Right lung (tissue), 5 donors: ENCODE data around the gene NTRK1. TPM values are rescaled to one million over a fixed set of nuclear protein-coding genes. Genes with fewer than 3 reads are reported as not detected.
A peak's percentile ranks its signal among the peaks of the same experiment; 100 is the strongest.

ENCODE experiments used
- DNase-seq, 2 donors: peaks; one replicate each; pipeline ENCODE4 v3.0.0-alpha.2; 2013
- polyA plus RNA-seq, 5 donors: library from polyadenylated mRNA; unstranded; fragments of 120-200 nt; gene quantifications; one replicate each; pipeline versions ENCODE4 v1.2.1 to v1.2.3, GENCODE V29; 2013; ENCODE audit warnings: inconsistent platforms in 1 of 5, low replicate concordance in 1 of 5; ENCODE audit not compliant: insufficient read length in 5 of 5, insufficient read depth in 1 of 5

NTRK1 gene
- polyA plus RNA-seq, 5 donors = 0.10 to 0.21 (median 0.18) TPM

- no peak for DNase-seq
Observed at GRCh38 chr1:156836892-156837291, 23.8 kb upstream of the NTRK1 start.

GRCh38 chr1:156838972-156839371, 21.7 kb upstream of the NTRK1 start:
- DNase-seq = no peak

- no peak for DNase-seq
Observed at GRCh38 chr1:156839426-156840109, 21.1 kb upstream of the NTRK1 start.

GRCh38 chr1:156840186-156840897, 20.3 kb upstream of the NTRK1 start:
- no peak for DNase-seq

GRCh38 chr1:156840898-156841279, 19.8 kb upstream of the NTRK1 start:
- DNase-seq = no peak

GRCh38 chr1:156841295-156841855, 19.3 kb upstream of the NTRK1 start:
- no peak for DNase-seq

GRCh38 chr1:156842618-156843300, 17.9 kb upstream of the NTRK1 start:
- DNase-seq = no peak

- no peak for DNase-seq
Observed at GRCh38 chr1:156844102-156844501, 16.6 kb upstream of the NTRK1 start.

- no peak for DNase-seq
Observed at GRCh38 chr1:156844638-156845037, 16.0 kb upstream of the NTRK1 start.

GRCh38 chr1:156845055-156845952, 15.4 kb upstream of the NTRK1 start:
- DNase-seq = no peak

GRCh38 chr1:156845953-156846545, 14.6 kb upstream of the NTRK1 start:
- no peak for DNase-seq

GRCh38 chr1:156846643-156847042, 14.0 kb upstream of the NTRK1 start:
- no peak for DNase-seq

- DNase-seq = no peak
Observed at GRCh38 chr1:156847591-156848460, 12.8 kb upstream of the NTRK1 start.

GRCh38 chr1:156848461-156849150, 12.1 kb upstream of the NTRK1 start:
- DNase-seq = no peak

- no peak for DNase-seq
Observed at GRCh38 chr1:156849151-156849496, 11.5 kb upstream of the NTRK1 start.

GRCh38 chr1:156851779-156852417, 8.8 kb upstream of the NTRK1 start:
- no peak for DNase-seq

GRCh38 chr1:156852418-156852874, 8.2 kb upstream of the NTRK1 start:
- DNase-seq = peak in 1 of 2 donors; percentile 23

GRCh38 chr1:156853761-156854160, 6.9 kb upstream of the NTRK1 start:
- no peak for DNase-seq

GRCh38 chr1:156854634-156855033, 6.0 kb upstream of the NTRK1 start:
- no peak for DNase-seq
